K562 (cell line): ENCODE results near the gene CHD5. TPM values are rescaled to one million over a fixed set of nuclear protein-coding genes. Genes with fewer than 3 reads are reported as not detected.
A peak's percentile ranks its signal among the peaks of the same experiment; 100 is the strongest.

ENCODE experiments used
- ATAC-seq: fragments of 200-7000 bp; cut with Tn5 transposase; 3 replicates; pipeline ENCODE4 v1.9.1; 2020; ENCODE audit warnings: moderate library complexity
- BruUV-seq: library from RNA; stranded (reverse); fragments of 400-500 nt; replicated peaks from 2 replicates; lab custom pipeline; 2021; lab: Mats Ljungman, UMichigan
- CTCF ChIA-PET: fragments of 300-600 bp; formaldehyde crosslinking; extraction: SDS; loops from one replicate; lab custom pipeline; 2021; ENCODE audit warnings: low intra/inter-chr PET ratio; lab: Yijun Ruan, JAX
- POLR2A ChIA-PET: fragments of 300-600, 350-650 bp; sonication (Branson Sonifier 250); formaldehyde crosslinking; extraction: SDS; loops from one replicate; lab custom pipeline; 2021; ENCODE audit warnings: antibody characterized with exemption, inconsistent platforms; lab: Yijun Ruan, JAX
- DNase-seq, 4 experiments: peaks; one replicate each; pipeline versions ENCODE4 v3.0.0 to v3.0.0-alpha.2; 2011 to 2018; ENCODE audit warnings: low spot score in 3 of 4, mixed read lengths in 3 of 4; ENCODE audit errors: extremely low read depth in 1 of 4
- FAIRE-seq: peaks from 2 replicates; lab custom pipeline; 2011; peaks lifted over from hg19 to GRCh38; lab: Jason Lieb, UNC
- H2AFZ ChIP-seq: 2 replicates; pipeline ENCODE4 v1.6.0; 2011; ENCODE audit warnings: low read depth, low read length, control low read depth, inconsistent platforms
- H3K27ac ChIP-seq: fragments of 200-600 bp; 3 replicates; pipeline ENCODE4 v1.8.0; 2011; ENCODE audit warnings: low read depth, mild to moderate bottlenecking, control low read depth, inconsistent platforms, low read length, moderate library complexity, mixed read lengths; ENCODE audit errors: extremely low read depth
- H3K27me3 ChIP-seq, 2 experiments: fragments of 300-600 bp in 1 of 2; 2 replicates in 1 of 2; 3 replicates in 1 of 2; pipeline versions ENCODE4 v1.6.0 to v1.8.0; 2011; ENCODE audit warnings: inconsistent platforms in 2 of 2, low read length in 2 of 2, mild to moderate bottlenecking in 1 of 2, mixed read lengths in 1 of 2, moderate library complexity in 1 of 2; ENCODE audit not compliant: control insufficient read depth in 2 of 2, insufficient read depth in 2 of 2
- H3K36me3 ChIP-seq: fragments of 300-600 bp; 3 replicates; pipeline ENCODE4 v1.8.0; 2011; ENCODE audit warnings: mild to moderate bottlenecking, low read length, inconsistent platforms; ENCODE audit not compliant: control insufficient read depth, insufficient read depth
- H3K4me1 ChIP-seq, 2 experiments: fragments of 200-600 bp in 1 of 2; replicated peaks in 1 of 2; 2 replicates in 1 of 2; 3 replicates in 1 of 2; pipeline versions ENCODE4 v1.5.1 to v1.8.0; 2011; ENCODE audit warnings: inconsistent platforms in 2 of 2, low read length in 2 of 2, mild to moderate bottlenecking in 1 of 2, mixed read lengths in 1 of 2, moderate library complexity in 1 of 2; ENCODE audit not compliant: control insufficient read depth in 2 of 2, insufficient read depth in 2 of 2
- H3K4me2 ChIP-seq: 2 replicates; pipeline ENCODE4 v1.6.1; 2011; ENCODE audit warnings: low read length, control low read depth, inconsistent platforms, mixed read lengths; ENCODE audit not compliant: insufficient read depth
- H3K4me3 ChIP-seq: fragments of 200-600 bp; sonication (generic), shearing (Covaris generic); 2 replicates; pipeline ENCODE4 v1.5.1; 2016; ENCODE audit warnings: control low read depth, inconsistent platforms
- H3K79me2 ChIP-seq: fragments of 200-600 bp; 3 replicates; pipeline ENCODE4 v1.8.0; 2011; ENCODE audit warnings: low read length, inconsistent platforms; ENCODE audit not compliant: control insufficient read depth, insufficient read depth
- H3K9ac ChIP-seq, 2 experiments: 2 replicates each; pipeline versions ENCODE4 v1.6.0 to v1.6.1; 2011; ENCODE audit warnings: low read depth in 2 of 2, low read length in 2 of 2, control low read depth in 1 of 2, inconsistent platforms in 1 of 2, mild to moderate bottlenecking in 1 of 2, mixed read lengths in 1 of 2; ENCODE audit not compliant: insufficient read depth in 1 of 2
- H3K9me1 ChIP-seq: one replicate; pipeline ENCODE4 v1.6.0; 2011; ENCODE audit warnings: inconsistent platforms, mild to moderate bottlenecking, low read length, moderate library complexity; ENCODE audit not compliant: control insufficient read depth, insufficient read depth
- H3K9me3 ChIP-seq: replicated peaks from 2 replicates; pipeline ENCODE4 v1.5.1; 2011; ENCODE audit warnings: low read depth, low read length, inconsistent platforms; ENCODE audit not compliant: control insufficient read depth, insufficient read depth
- H4K20me1 ChIP-seq: replicated peaks from 2 replicates; pipeline ENCODE4 v1.6.1; 2011; ENCODE audit warnings: low read length, inconsistent platforms, mixed read lengths; ENCODE audit not compliant: control insufficient read depth, insufficient read depth
- CEBPB ChIP-seq: fragments of 450-650 bp; IDR thresholded peaks from 2 replicates; pipeline ENCODE4 v1.6.1; 2016; ENCODE audit warnings: missing genetic modification characterization, missing compliant biosample characterization
- CHD1 ChIP-seq: fragments of 200-600 bp; sonication (generic); IDR thresholded peaks from one replicate; pipeline ENCODE4 v1.6.1; 2012; ENCODE audit warnings: mild to moderate bottlenecking, moderate library complexity, low read length, inconsistent platforms
- ELK3 ChIP-seq: fragments of 450-650 bp; formaldehyde crosslinking; IDR thresholded peaks from 2 replicates; pipeline ENCODE4 v1.4.0; 2020; ENCODE audit warnings: mild to moderate bottlenecking
- NONO ChIP-seq, 2 experiments: fragments of 200-400 bp in 1 of 2; fragments of 450-650 bp in 1 of 2; formaldehyde crosslinking in 1 of 2; IDR thresholded peaks; 2 replicates each; pipeline ENCODE4 v1.6.1; 2017; ENCODE audit warnings: low read depth in 2 of 2, mild to moderate bottlenecking in 2 of 2, moderate library complexity in 2 of 2, low read length in 1 of 2
- RBFOX2 ChIP-seq: fragments of 200-400 bp; formaldehyde crosslinking; IDR thresholded peaks from 2 replicates; pipeline ENCODE4 v1.6.1; 2017; ENCODE audit warnings: low read depth, mild to moderate bottlenecking, low read length, moderate library complexity
- ZC3H8 ChIP-seq: fragments of 450-650 bp; IDR thresholded peaks from 2 replicates; pipeline ENCODE4 v1.6.1; 2017
- ZNF740 ChIP-seq, 3 experiments: fragments of 200-800 bp in 1 of 3; sonication (Bioruptor generic) in 1 of 3; sonication (generic) in 1 of 3; formaldehyde crosslinking in 1 of 3; IDR thresholded peaks; 2 replicates each; pipeline versions ENCODE4 v1.6.1 to v1.8.0; 2016 to 2022; ENCODE audit warnings: mild to moderate bottlenecking in 2 of 3, missing compliant biosample characterization in 2 of 3, missing genetic modification characterization in 2 of 3, missing genetic modification reagents in 1 of 3
- WGBS: fragments of 100-300 bp; shearing (Covaris generic); methylation state at CpG from one replicate; pipeline ENCODE4 v1.1.6; 2016; ENCODE audit warnings: low coverage, mixed read lengths; ENCODE audit not compliant: insufficient coverage; ENCODE audit errors: missing lambda C conversion rate; 5-methylcytosine and 5-hydroxymethylcytosine counted together
- in situ Hi-C: fragments of 300-500 bp; cut with MboI; formaldehyde crosslinking; loops from 4 replicates; pipeline ENCODE4 v1.15.0; 2018; ENCODE audit warnings: inconsistent platforms, mixed read lengths
- intact Hi-C: fragments of 100-400 bp; cut with micrococcal nuclease; formaldehyde crosslinking; loops from 2 replicates; pipeline ENCODE4 v1.14.2; 2022
- polyA plus RNA-seq, 8 experiments: library from polyadenylated mRNA; depleted of rRNA in 4 of 8; stranded (reverse) in 5 of 8; unstranded in 3 of 8; fragments of >200 nt; fragmentation: Nextera tagmentation in 2 of 8; fragmentation: Illumina TruSeq in 1 of 8; extraction: Ambion mirVana in 2 of 8; extraction: Trizol in 1 of 8; gene quantifications; 2 replicates each; pipeline versions ENCODE4 v1.2.1 to v1.2.3, GENCODE V29; 2011 to 2014; ENCODE audit warnings: inconsistent platforms in 1 of 8, missing spikeins in 1 of 8
- total RNA-seq, 7 experiments: library from RNA; depleted of rRNA in 6 of 7; stranded (reverse); fragments of >200 nt in 6 of 7; fragmentation: Illumina TruSeq in 2 of 7; extraction: Trizol in 2 of 7; gene quantifications; 2 replicates each; pipeline versions ENCODE4 v1.2.1 to v1.2.3, GENCODE V29; 2011 to 2021; ENCODE audit warnings: low replicate concordance in 1 of 7
- TF ChIP-seq, protein P1 (sequence below), 3 experiments: fragments of 200-800 bp in 1 of 3; fragments of 250-450 bp in 1 of 3; fragments of 450-650 bp in 1 of 3; sonication (Bioruptor Pico) in 1 of 3; sonication (Bioruptor generic) in 1 of 3; formaldehyde crosslinking in 1 of 3; IDR thresholded peaks; 2 replicates each; pipeline versions ENCODE4 v1.6.1 to v1.8.0; 2016 to 2022; ENCODE audit warnings: mild to moderate bottlenecking in 2 of 3, missing genetic modification characterization in 2 of 3, missing compliant biosample characterization in 1 of 3, moderate library complexity in 1 of 3

CHD5 gene
- total and polyA plus RNA-seq, 9 of the 15 experiments (the other 6 are each of a cell fraction or from before 2014, with no cell fraction given): 0.03 to 0.52 (median 0.11) TPM; not detected in 2

GRCh38 chr1:6197746-6198427, 17.8 kb upstream of the CHD5 start:
- ChIA-PET CTCF (interaction anchor here (0.8 kb wide), 1 partner anchor 62 kb away, joined by 3 read pairs; no protein-coding TSS in a partner anchor), POLR2A (interaction anchor here (0.6 to 1.9 kb wide), 7 partner anchors 8 to 918 kb away, joined by 3 to 7 read pairs (median 5); no protein-coding TSS in a partner anchor)
- Histone ChIP-seq H3K4me1 (peaks cover 14% of the 10 kb centered on the region in 2 experiments; a peak in 4 of 5 replicates), H3K79me2 (peaks cover 75% of the 10 kb centered on the region), H3K4me3 (peak overlapping the region; percentile 99), H3K9me1 (no peaks in the 10 kb centered on the region), H3K36me3 (peaks cover 63% of the 10 kb centered on the region), H4K20me1 (peaks cover 5% of the 10 kb centered on the region; the same call in 1 of the 2 replicates), H2AFZ (no peak overlapping the region), H3K9me3 (no peaks in the 10 kb centered on the region), H3K4me2 (peak overlapping the region; percentile 90), H3K9ac (peak overlapping the region; percentile 52 to 99; a peak in 3 of 4 replicates), H3K27ac (peak overlapping the region; percentile 96), H3K27me3 (no peaks in the 10 kb centered on the region)
- 10% methylated on average over 6 of the region's 6 CpGs for WGBS
- ATAC-seq: no peak
- DNase-seq: no peak
- intact Hi-C loops (loop anchor here (2.0 kb wide), 1 partner anchor 37 kb away; the partner anchor contains the start of gene ICMT), in situ Hi-C loops (no loop called here)
- FAIRE-seq: no peak
- TF ChIP-seq ELK3 (CRISPR knock-in tag) (no peak), NONO (IDR thresholded peaks at IDR 0.05; ENCODE audit: low read depth in 2 of 2, low read length in 1 of 2) (0 out of 4 replicates have a peak, but pooled peaks of 1 of the 2 experiments have one; percentile 13), CHD1 (peak; percentile 80), ZC3H8 (0 out of 2 replicates have a peak, but pooled peaks have one; percentile 12), ZNF740 (CRISPR knock-in tag; IDR thresholded peaks at IDR 0.05) (0 out of 2 replicates have a peak, but pooled peaks have one; percentile 7), ZNF740 (tag; IDR thresholded peaks at IDR 0.05) (no peak), RBFOX2 (peak; percentile 52), CEBPB (tag) (0 out of 2 replicates have a peak, but pooled peaks have one; percentile 8)
- TF ChIP-seq, protein P1, sequence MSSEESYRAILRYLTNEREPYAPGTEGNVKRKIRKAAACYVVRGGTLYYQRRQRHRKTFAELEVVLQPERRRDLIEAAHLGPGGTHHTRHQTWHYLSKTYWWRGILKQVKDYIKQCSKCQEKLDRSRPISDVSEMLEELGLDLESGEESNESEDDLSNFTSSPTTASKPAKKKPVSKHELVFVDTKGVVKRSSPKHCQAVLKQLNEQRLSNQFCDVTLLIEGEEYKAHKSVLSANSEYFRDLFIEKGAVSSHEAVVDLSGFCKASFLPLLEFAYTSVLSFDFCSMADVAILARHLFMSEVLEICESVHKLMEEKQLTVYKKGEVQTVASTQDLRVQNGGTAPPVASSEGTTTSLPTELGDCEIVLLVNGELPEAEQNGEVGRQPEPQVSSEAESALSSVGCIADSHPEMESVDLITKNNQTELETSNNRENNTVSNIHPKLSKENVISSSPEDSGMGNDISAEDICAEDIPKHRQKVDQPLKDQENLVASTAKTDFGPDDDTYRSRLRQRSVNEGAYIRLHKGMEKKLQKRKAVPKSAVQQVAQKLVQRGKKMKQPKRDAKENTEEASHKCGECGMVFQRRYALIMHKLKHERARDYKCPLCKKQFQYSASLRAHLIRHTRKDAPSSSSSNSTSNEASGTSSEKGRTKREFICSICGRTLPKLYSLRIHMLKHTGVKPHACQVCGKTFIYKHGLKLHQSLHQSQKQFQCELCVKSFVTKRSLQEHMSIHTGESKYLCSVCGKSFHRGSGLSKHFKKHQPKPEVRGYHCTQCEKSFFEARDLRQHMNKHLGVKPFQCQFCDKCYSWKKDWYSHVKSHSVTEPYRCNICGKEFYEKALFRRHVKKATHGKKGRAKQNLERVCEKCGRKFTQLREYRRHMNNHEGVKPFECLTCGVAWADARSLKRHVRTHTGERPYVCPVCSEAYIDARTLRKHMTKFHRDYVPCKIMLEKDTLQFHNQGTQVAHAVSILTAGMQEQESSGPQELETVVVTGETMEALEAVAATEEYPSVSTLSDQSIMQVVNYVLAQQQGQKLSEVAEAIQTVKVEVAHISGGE (CRISPR knock-in tag; IDR thresholded peaks at IDR 0.05): no peak
- BruUV-seq: no TSS peak
